Spleen (tissue), 11 donors: ENCODE results near the gene WDR74. TPM values are rescaled to one million over a fixed set of nuclear protein-coding genes. Genes with fewer than 3 reads are reported as not detected.

ENCODE experiments used
- DNase-seq: peaks from one replicate; pipeline ENCODE4 v3.0.0-alpha.2; 2020
- H3K27ac ChIP-seq, 8 donors: fragments of 200-600 bp; sonication (generic) in 7 of 8; 1 replicate in 4 of 8; 2 replicates in 4 of 8; pipeline versions ENCODE4 v1.5.0 to v1.8.0; 2016 to 2021; ENCODE audit warnings: inconsistent platforms in 4 of 8, mild to moderate bottlenecking in 4 of 8, moderate library complexity in 1 of 8
- H3K27me3 ChIP-seq, 7 donors: fragments of 200-600 bp; sonication (generic) in 6 of 7; replicated peaks in 1 of 7; 1 replicate in 4 of 7; 2 replicates in 3 of 7; pipeline versions ENCODE4 v1.5.0 to v1.8.0; 2016 to 2021; ENCODE audit warnings: inconsistent platforms in 3 of 7, mild to moderate bottlenecking in 1 of 7
- H3K36me3 ChIP-seq, 6 donors: fragments of 200-600 bp; sonication (generic) in 5 of 6; 1 replicate in 4 of 6; 2 replicates in 2 of 6; pipeline versions ENCODE4 v1.5.0 to v1.8.0; 2016 to 2021; ENCODE audit warnings: inconsistent platforms in 2 of 6
- H3K4me1 ChIP-seq, 6 donors: fragments of 200-600 bp; sonication (generic) in 5 of 6; 1 replicate in 3 of 6; 2 replicates in 3 of 6; pipeline versions ENCODE4 v1.5.0 to v1.8.0; 2016 to 2021; ENCODE audit warnings: inconsistent platforms in 3 of 6
- H3K4me3 ChIP-seq, 8 donors: fragments of 200-600 bp; sonication (generic) in 7 of 8; 1 replicate in 4 of 8; 2 replicates in 4 of 8; pipeline versions ENCODE4 v1.5.0 to v1.8.0; 2016 to 2021; ENCODE audit warnings: inconsistent platforms in 4 of 8, mild to moderate bottlenecking in 4 of 8, moderate library complexity in 2 of 8
- H3K9me3 ChIP-seq, 8 donors: fragments of 200-600 bp; sonication (generic) in 7 of 8; 1 replicate in 4 of 8; 2 replicates in 4 of 8; pipeline versions ENCODE4 v1.5.0 to v1.8.0; 2016 to 2021; ENCODE audit warnings: inconsistent platforms in 4 of 8
- CTCF ChIP-seq, 11 experiments: fragments of 200-600 bp in 7 of 11; fragments of 450-650 bp in 4 of 11; sonication (generic) in 4 of 11; IDR thresholded peaks in 8 of 11; conservative IDR thresholded peaks in 3 of 11; 1 replicate in 7 of 11; 2 replicates in 4 of 11; pipeline versions ENCODE4 v1.4.0 to v1.8.0; 2016 to 2021; ENCODE audit warnings: antibody characterized with exemption in 11 of 11, inconsistent platforms in 4 of 11, mild to moderate bottlenecking in 1 of 11
- POLR2A ChIP-seq, 3 donors: fragments of 450-650 bp; IDR thresholded peaks; one replicate each; pipeline ENCODE4 v1.5.1; 2017; ENCODE audit warnings: antibody characterized with exemption in 3 of 3, mild to moderate bottlenecking in 1 of 3
- POLR2AphosphoS5 ChIP-seq, 3 donors: sonication (generic); formaldehyde crosslinking; IDR thresholded peaks; one replicate each; pipeline ENCODE4 v1.5.1; 2017; ENCODE audit warnings: antibody characterized with exemption in 3 of 3
- WGBS, 5 donors: extraction: QIAGEN DNeasy Blood & Tissue Kit in 3 of 5; methylation state at CpG; one replicate each; pipeline versions ENCODE4 v1.1.5 to v1.1.7; 2013 to 2018; 5-methylcytosine and 5-hydroxymethylcytosine counted together
- intact Hi-C: fragments of 100-400 bp; cut with DNase I; formaldehyde crosslinking; loops from one replicate; pipeline ENCODE4 v1.15.0; 2023; ENCODE audit warnings: low total_unique reads
- polyA plus RNA-seq, 3 donors: library from polyadenylated mRNA; stranded (reverse); fragments of 200-250 nt; gene quantifications; one replicate each; pipeline ENCODE4 v1.2.1, GENCODE V29; 2013
- total RNA-seq, 7 donors: library from RNA; depleted of rRNA in 3 of 7; stranded (reverse); fragments of >200 nt in 3 of 7; fragmentation: NEBNext Ultra II Directional in 4 of 7; extraction: Animal tissue kit (Norgen Biotek cat#: 25700) in 4 of 7; gene quantifications; one replicate each; pipeline versions ENCODE4 v1.1.0 to v1.2.1, GENCODE V29; 2016 to 2021
- donor health status: healthy with polysubstance abuse.
- donor health status: DM: no; HTN: no; CAD: no; lungs with moderate emphysema.
- donor health status: DM: no; HTN: no; CAD: no.
- donor health status: Bipolar disorder and iron deficiency.
- donor health status: healthy.
- donor health status: DM: no; HTN: no; CAD: no.
- donor health status: DM: yes; HTN: yes; CAD: no.

The WDR74 gene
- total and polyA plus RNA-seq, 10 donors = 29.0 to 66.2 (median 50.1) TPM

GRCh38 chr11:62792202-62792575, 47.2 kb downstream of the WDR74 start:
- TF ChIP-seq CTCF (IDR thresholded peaks at IDR 0.05 in 8 of 11, conservative IDR thresholded peaks at IDR 0.05 in 3 of 11) (peak in 1 of 11 experiments; percentile 4), POLR2AphosphoS5 (IDR thresholded peaks at IDR 0.05) (no peak)
- no peaks in the 10 kb centered on the region for H3K9me3 ChIP-seq
- intact Hi-C loops = no loop called here
- peak; percentile 85 for DNase-seq
- H3K27ac ChIP-seq = peak overlapping the region; percentile 78 to 93 (median 90)
- no peaks in the 10 kb centered on the region for H3K27me3 ChIP-seq
- H3K36me3 ChIP-seq = peaks cover 3 to 77% (median 70%) of the 10 kb centered on the region in 6 donors
- peaks cover 31 to 60% (median 55%) of the 10 kb centered on the region in 6 donors for H3K4me1 ChIP-seq
- WGBS, 5 donors = 20 to 31% (median 27%) methylated on average over 8 to 11 of the region's 11 CpGs
- H3K4me3 ChIP-seq = peak overlapping the region in 7 of 8 donors; percentile 90 to 98 (median 95)

GRCh38 chr11:62791501-62792201, 47.7 kb downstream of the WDR74 start, which contains the start of gene TMEM223:
TSS of gene TMEM223 (minus strand) at chr11:62792006. CDS start at chr11:62791994, 12 bp downstream.
- Histone ChIP-seq H3K27ac (peak within 1 kb of the TSS; percentile 78 to 93 (median 90)), H3K27me3 (no peaks in the 10 kb centered on the region), H3K36me3 (peaks cover 3 to 72% (median 64%) of the 10 kb centered on the region in 6 donors), H3K4me1 (peaks cover 31 to 60% (median 55%) of the 10 kb centered on the region in 6 donors), H3K4me3 (peak within 1 kb of the TSS; percentile 82 to 98 (median 94)), H3K9me3 (no peaks in the 10 kb centered on the region)
- WGBS, 5 donors = 0 to 1% (median 1%) methylated on average over 34 to 58 of the region's 58 CpGs
- intact Hi-C loops = no loop called here
- TF ChIP-seq CTCF (IDR thresholded peaks at IDR 0.05 in 8 of 11, conservative IDR thresholded peaks at IDR 0.05 in 3 of 11) (peak in 8 of 11 experiments; percentile 27 to 72 (median 48)), POLR2A (IDR thresholded peaks at IDR 0.05) (peak in 2 of 3 donors; percentile 10 to 87), POLR2AphosphoS5 (IDR thresholded peaks at IDR 0.05) (peak; percentile 97 to 99 (median 97))
- DNase-seq = peak; percentile 98

- Histone ChIP-seq H3K36me3 (peaks cover 0 to 60% (median 44%) of the 10 kb centered on the region in 6 donors), H3K27ac (peak overlapping the region in 3 of 8 donors; percentile 90 to 100 (median 93)), H3K4me3 (no peak overlapping the region), H3K27me3 (no peaks in the 10 kb centered on the region), H3K4me1 (peaks cover 40 to 72% (median 67%) of the 10 kb centered on the region in 6 donors), H3K9me3 (no peaks in the 10 kb centered on the region)
- no peak for DNase-seq
- TF ChIP-seq POLR2AphosphoS5 (IDR thresholded peaks at IDR 0.05) = no peak
- TF ChIP-seq CTCF (IDR thresholded peaks at IDR 0.05 in 8 of 11, conservative IDR thresholded peaks at IDR 0.05 in 3 of 11) = no peak
- intact Hi-C loops = loop anchor here (5.0 kb wide), 1 partner anchor 68 kb away; no protein-coding TSS in a partner anchor
- WGBS, 5 donors = 59 to 79% (median 64%) methylated on average over 3 of the region's 3 CpGs
Measured at GRCh38 chr11:62789576-62789975, 49.8 kb downstream of the WDR74 start.

- Histone ChIP-seq H3K27me3 (no peaks in the 10 kb centered on the region), H3K27ac (peak overlapping the region in 3 of 8 donors; percentile 90 to 100 (median 97)), H3K4me1 (peaks cover 40 to 72% (median 67%) of the 10 kb centered on the region in 6 donors), H3K9me3 (no peaks in the 10 kb centered on the region), H3K4me3 (peak overlapping the region in 1 of 8 donors; percentile 98), H3K36me3 (peaks cover 0 to 54% (median 38%) of the 10 kb centered on the region in 6 donors)
- TF ChIP-seq CTCF (IDR thresholded peaks at IDR 0.05 in 8 of 11, conservative IDR thresholded peaks at IDR 0.05 in 3 of 11) = no peak
- no peak for TF ChIP-seq POLR2A (IDR thresholded peaks at IDR 0.05)
- no peak for TF ChIP-seq POLR2AphosphoS5 (IDR thresholded peaks at IDR 0.05)
- intact Hi-C loops = loop anchor here (5.0 kb wide), 1 partner anchor 68 kb away; no protein-coding TSS in a partner anchor
- 75 to 91% (median 78%) methylated on average over 4 to 5 of the region's 5 CpGs for WGBS, 5 donors
- DNase-seq = no peak
Measured at GRCh38 chr11:62788991-62789390, 50.4 kb downstream of the WDR74 start.
